HL-60/S4 treated with retinoic acid at 250 ng/mL for 4 days and 3 days (cell line): ENCODE measurements around the gene MCM6.

ENCODE experiments used
- in situ Hi-C: fragments of 300-500 bp; cut with MboI; formaldehyde crosslinking; loops from 2 replicates; pipeline ENCODE4 v1.7.0; 2022; ENCODE audit warnings: low sequenced_read_pairs

Gene MCM6

DNA sequence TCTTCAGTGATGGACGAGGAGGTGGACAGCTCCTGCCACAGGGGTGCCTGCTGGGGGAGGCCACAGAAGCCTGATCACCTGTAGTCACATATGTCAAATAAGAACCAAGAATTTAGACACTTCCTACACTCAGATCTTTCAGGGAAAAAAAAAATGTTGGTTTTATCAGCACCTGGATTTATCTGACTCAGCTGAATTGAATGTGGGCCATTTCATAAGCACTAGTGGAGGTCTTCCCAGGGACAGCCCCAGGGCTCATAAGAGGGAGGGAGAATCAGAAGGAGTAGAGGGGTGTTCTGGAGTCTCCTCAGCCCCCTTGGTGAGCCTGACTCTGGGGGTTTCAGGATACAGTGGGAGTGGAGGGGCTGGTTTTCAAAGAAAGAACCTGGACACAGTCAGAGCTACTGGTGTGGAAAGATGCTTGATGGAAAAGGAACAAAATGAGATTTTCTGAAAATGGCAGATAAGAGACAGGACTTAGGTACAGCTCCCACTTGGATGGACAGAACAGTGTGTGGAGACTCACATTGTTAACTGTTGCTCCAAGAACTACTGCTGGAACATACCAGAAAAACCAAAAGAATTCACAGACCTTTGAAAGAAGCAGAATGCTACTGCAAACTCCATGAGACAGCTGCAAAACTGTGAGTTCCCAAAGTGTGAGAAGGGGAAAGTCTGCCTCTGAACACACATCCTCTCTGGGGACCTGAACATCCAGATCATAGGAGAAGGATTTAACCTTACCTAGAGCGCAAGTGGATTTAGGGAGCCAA, 84.6 kb downstream of the MCM6 start:
- in situ Hi-C loops, result no loop called here

GRCh38 chr2:135790423-135790822, 85.8 kb downstream of the MCM6 start:
- in situ Hi-C loops, result no loop called here
